Astrocyte (in vitro differentiated cells and primary cell): ENCODE measurements around the gene PDLIM1. TPM values are rescaled to one million over a fixed set of nuclear protein-coding genes. Genes with fewer than 3 reads are reported as not detected.

Experiments used
- DNase-seq: peaks from one replicate; pipeline ENCODE4 v3.0.0-alpha.2; 2010; ENCODE audit warnings: low read depth
- FAIRE-seq: peaks from 2 replicates; lab custom pipeline; 2011; peaks lifted over from hg19 to GRCh38; lab: Jason Lieb, UNC
- H2AFZ ChIP-seq: 2 replicates; pipeline ENCODE4 v1.6.0; 2012; ENCODE audit warnings: low read depth, low read length, inconsistent platforms
- H3K27ac ChIP-seq: 2 replicates; pipeline ENCODE4 v1.5.1; 2011; ENCODE audit warnings: low read depth, low read length, inconsistent platforms
- H3K27me3 ChIP-seq: 2 replicates; pipeline ENCODE4 v1.6.0; 2011; ENCODE audit warnings: low read length, inconsistent platforms; ENCODE audit not compliant: insufficient read depth
- H3K36me3 ChIP-seq: 2 replicates; pipeline ENCODE4 v1.5.1; 2011; ENCODE audit warnings: low read length, inconsistent platforms; ENCODE audit not compliant: insufficient read depth
- H3K4me1 ChIP-seq: 2 replicates; pipeline ENCODE4 v1.5.1; 2011; ENCODE audit warnings: low read length, inconsistent platforms; ENCODE audit not compliant: insufficient read depth
- H3K4me2 ChIP-seq: 2 replicates; pipeline ENCODE4 v1.6.0; 2012; ENCODE audit warnings: low read length, inconsistent platforms
- H3K4me3 ChIP-seq: 2 replicates; pipeline ENCODE4 v1.5.1; 2011; ENCODE audit warnings: low read depth, mild to moderate bottlenecking, low read length, inconsistent platforms; ENCODE audit not compliant: insufficient read depth
- H3K79me2 ChIP-seq: 2 replicates; pipeline ENCODE4 v1.6.0; 2012; ENCODE audit warnings: mild to moderate bottlenecking, low read length, inconsistent platforms; ENCODE audit not compliant: insufficient read depth
- H3K9ac ChIP-seq: 2 replicates; pipeline ENCODE4 v1.6.0; 2012; ENCODE audit warnings: mild to moderate bottlenecking, low read length, inconsistent platforms
- H3K9me3 ChIP-seq: 2 replicates; pipeline ENCODE4 v1.5.1; 2012; ENCODE audit warnings: low read depth, mild to moderate bottlenecking, low read length, inconsistent platforms; ENCODE audit not compliant: insufficient read depth
- H4K20me1 ChIP-seq: 2 replicates; pipeline ENCODE4 v1.6.0; 2012; ENCODE audit warnings: low read length, inconsistent platforms; ENCODE audit not compliant: insufficient read depth
- H3K27ac Mint-ChIP-seq: one replicate; pipeline ENCODE4 v1.8.0; 2021; ENCODE audit warnings: mild to moderate bottlenecking, mixed read lengths; ENCODE audit not compliant: unreplicated experiment
- H3K27me3 Mint-ChIP-seq: one replicate; pipeline ENCODE4 v1.8.0; 2021; ENCODE audit warnings: low read depth, mixed read lengths; ENCODE audit not compliant: unreplicated experiment
- H3K36me3 Mint-ChIP-seq: one replicate; pipeline ENCODE4 v1.8.0; 2021; ENCODE audit warnings: low read depth, mixed read lengths; ENCODE audit not compliant: unreplicated experiment
- H3K4me1 Mint-ChIP-seq: one replicate; pipeline ENCODE4 v1.8.0; 2021; ENCODE audit warnings: low read depth, mixed read lengths; ENCODE audit not compliant: unreplicated experiment
- H3K4me3 Mint-ChIP-seq: one replicate; pipeline ENCODE4 v1.8.0; 2021; ENCODE audit warnings: mild to moderate bottlenecking, moderate library complexity, mixed read lengths; ENCODE audit not compliant: unreplicated experiment
- H3K9me3 Mint-ChIP-seq: one replicate; pipeline ENCODE4 v1.8.0; 2021; ENCODE audit warnings: mild to moderate bottlenecking, mixed read lengths; ENCODE audit not compliant: unreplicated experiment
- EZH2 ChIP-seq: IDR thresholded peaks from 2 replicates; pipeline ENCODE4 v1.6.1; 2012; ENCODE audit warnings: mild to moderate bottlenecking, low read length, inconsistent platforms; ENCODE audit not compliant: insufficient read depth
- total RNA-seq: library from RNA; stranded (reverse); gene quantifications from 2 replicates; pipeline ENCODE4 v1.2.1, GENCODE V29; 2021
- TF ChIP-seq, protein P1 (sequence below): IDR thresholded peaks from 2 replicates; pipeline ENCODE4 v1.5.1; 2011; ENCODE audit warnings: low read depth, mild to moderate bottlenecking, inconsistent platforms, low read length, moderate library complexity; ENCODE audit not compliant: insufficient read depth

The PDLIM1 gene
- total RNA-seq, 1 donor from 2014 or later: 320 TPM

DNA sequence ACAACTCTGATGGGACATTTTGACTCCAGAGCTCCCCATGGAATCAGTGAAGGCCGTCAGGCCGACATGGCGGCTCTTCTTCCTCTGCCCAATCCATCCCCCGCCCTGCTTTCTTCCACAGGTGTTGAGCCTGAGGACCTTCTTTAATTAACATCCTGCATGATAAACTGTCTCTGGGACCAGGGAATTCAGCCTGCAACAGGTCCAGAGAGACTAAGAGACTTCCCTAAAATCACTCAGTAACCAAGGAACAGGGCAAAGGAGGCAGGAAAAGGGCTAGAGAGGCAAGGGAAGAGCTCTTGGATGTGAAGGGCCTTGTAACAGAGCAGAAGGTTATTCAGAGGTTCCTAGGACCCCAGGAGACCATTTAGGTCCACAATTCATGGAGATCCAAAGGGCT is 6.0 kb upstream of the PDLIM1 start:
- Histone ChIP-seq H3K4me3 (no peak overlapping the region), H3K36me3 (no peaks in the 10 kb centered on the region), H3K79me2 (no peaks in the 10 kb centered on the region), H3K27ac (no peak overlapping the region), H3K9me3 (no peaks in the 10 kb centered on the region), H3K4me2 (no peak overlapping the region), H3K27me3 (no peaks in the 10 kb centered on the region), H3K9ac (no peak overlapping the region), H4K20me1 (no peaks in the 10 kb centered on the region), H2AFZ (no peak overlapping the region), H3K4me1 (peaks cover 10% of the 10 kb centered on the region)
- TF ChIP-seq EZH2: no peak
- TF ChIP-seq, protein P1, sequence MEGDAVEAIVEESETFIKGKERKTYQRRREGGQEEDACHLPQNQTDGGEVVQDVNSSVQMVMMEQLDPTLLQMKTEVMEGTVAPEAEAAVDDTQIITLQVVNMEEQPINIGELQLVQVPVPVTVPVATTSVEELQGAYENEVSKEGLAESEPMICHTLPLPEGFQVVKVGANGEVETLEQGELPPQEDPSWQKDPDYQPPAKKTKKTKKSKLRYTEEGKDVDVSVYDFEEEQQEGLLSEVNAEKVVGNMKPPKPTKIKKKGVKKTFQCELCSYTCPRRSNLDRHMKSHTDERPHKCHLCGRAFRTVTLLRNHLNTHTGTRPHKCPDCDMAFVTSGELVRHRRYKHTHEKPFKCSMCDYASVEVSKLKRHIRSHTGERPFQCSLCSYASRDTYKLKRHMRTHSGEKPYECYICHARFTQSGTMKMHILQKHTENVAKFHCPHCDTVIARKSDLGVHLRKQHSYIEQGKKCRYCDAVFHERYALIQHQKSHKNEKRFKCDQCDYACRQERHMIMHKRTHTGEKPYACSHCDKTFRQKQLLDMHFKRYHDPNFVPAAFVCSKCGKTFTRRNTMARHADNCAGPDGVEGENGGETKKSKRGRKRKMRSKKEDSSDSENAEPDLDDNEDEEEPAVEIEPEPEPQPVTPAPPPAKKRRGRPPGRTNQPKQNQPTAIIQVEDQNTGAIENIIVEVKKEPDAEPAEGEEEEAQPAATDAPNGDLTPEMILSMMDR: no peak
- H3K36me3 Mint-ChIP-seq: peaks cover 3% of the 10 kb centered on the region
- no peaks in the 10 kb centered on the region for H3K9me3 Mint-ChIP-seq
- H3K4me1 Mint-ChIP-seq: peaks cover 4% of the 10 kb centered on the region
- FAIRE-seq (no peak), DNase-seq (no peak)
- no peak overlapping the region for H3K4me3 Mint-ChIP-seq
- no peak overlapping the region for H3K27ac Mint-ChIP-seq
- H3K27me3 Mint-ChIP-seq: no peaks in the 10 kb centered on the region

DNA sequence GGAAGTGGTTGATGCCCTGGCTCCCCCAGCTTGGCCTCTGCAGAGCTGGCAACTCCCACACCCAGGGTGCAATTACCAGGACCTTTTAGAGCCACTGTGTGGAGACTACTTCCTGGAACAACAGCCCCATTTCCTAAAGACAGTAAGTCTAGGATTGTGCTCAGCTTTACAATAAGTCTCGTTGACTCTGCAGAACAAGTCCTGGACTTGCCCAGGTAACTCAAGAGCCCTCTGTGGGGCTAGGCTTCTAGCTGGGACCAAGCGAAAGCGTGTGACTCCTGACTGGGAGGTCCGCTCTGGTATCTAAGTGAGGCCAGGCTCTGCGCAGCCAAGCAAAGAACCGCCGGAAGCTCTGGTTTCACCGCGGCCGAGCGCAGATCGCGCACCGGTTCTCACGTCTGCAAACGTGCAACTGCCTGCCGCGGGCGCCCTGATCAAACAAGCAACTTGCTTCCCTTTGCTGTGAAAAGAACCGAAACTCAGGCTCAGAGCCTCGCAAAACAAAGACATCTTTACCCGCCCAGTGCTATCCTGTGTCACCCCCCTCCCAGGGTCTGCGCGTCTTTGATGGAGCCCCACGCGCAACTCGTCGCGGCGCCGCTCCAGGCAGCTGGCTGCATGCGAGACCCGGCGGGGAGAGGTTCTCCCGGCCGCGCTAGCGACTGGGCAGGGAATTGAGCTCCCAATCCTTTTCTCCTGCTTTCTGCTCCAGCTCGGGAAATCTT is 4.4 kb upstream of the PDLIM1 start:
- H3K4me1 ChIP-seq: peaks cover 14% of the 10 kb centered on the region
- peak overlapping the region; percentile 86 for H2AFZ ChIP-seq
- no peaks in the 10 kb centered on the region for H3K36me3 ChIP-seq
- H3K27me3 Mint-ChIP-seq: no peaks in the 10 kb centered on the region
- TF ChIP-seq, protein P1: no peak
- no peak for TF ChIP-seq EZH2
- H3K9ac ChIP-seq: peak overlapping the region; percentile 44
- peaks cover 4% of the 10 kb centered on the region for H3K4me1 Mint-ChIP-seq
- H4K20me1 ChIP-seq: no peaks in the 10 kb centered on the region
- peak overlapping the region; percentile 77 for H3K27ac Mint-ChIP-seq
- no peak overlapping the region for H3K27ac ChIP-seq
- H3K4me2 ChIP-seq: peak overlapping the region; percentile 85
- FAIRE-seq (no peak), DNase-seq (peak; percentile 61)
- no peaks in the 10 kb centered on the region for H3K27me3 ChIP-seq
- no peaks in the 10 kb centered on the region for H3K9me3 Mint-ChIP-seq
- H3K9me3 ChIP-seq: no peaks in the 10 kb centered on the region
- peaks cover 6% of the 10 kb centered on the region for H3K79me2 ChIP-seq
- H3K36me3 Mint-ChIP-seq: peaks cover 3% of the 10 kb centered on the region
- H3K4me3 Mint-ChIP-seq: no peak overlapping the region
- H3K4me3 ChIP-seq: peak overlapping the region; percentile 55

DNA sequence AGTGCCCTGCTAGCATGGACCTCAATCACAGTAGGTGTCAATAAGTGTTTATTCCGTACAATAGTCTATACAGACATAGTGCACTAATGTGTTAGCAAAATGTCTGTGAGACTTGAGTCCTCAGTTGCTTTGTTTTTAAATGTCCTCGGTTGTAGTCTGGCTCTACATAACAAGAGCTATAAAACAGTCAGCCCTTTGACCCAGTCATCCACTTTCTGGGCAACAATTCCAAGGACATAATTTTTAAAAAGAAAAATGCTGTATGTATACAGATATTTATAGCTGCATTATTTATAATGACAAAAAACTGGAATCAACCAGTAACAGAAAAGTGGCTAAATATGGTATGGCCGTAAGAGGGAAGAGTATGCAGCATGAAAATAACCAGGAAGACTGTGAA is 2.8 kb upstream of the PDLIM1 start:
- no peaks in the 10 kb centered on the region for H3K36me3 ChIP-seq
- Mint-ChIP-seq H3K27ac (no peak overlapping the region), H3K27me3 (no peaks in the 10 kb centered on the region), H3K4me1 (peaks cover 4% of the 10 kb centered on the region), H3K36me3 (peaks cover 4% of the 10 kb centered on the region), H3K4me3 (no peak overlapping the region), H3K9me3 (no peaks in the 10 kb centered on the region)
- peaks cover 17% of the 10 kb centered on the region for H3K4me1 ChIP-seq
- peaks cover 8% of the 10 kb centered on the region for H4K20me1 ChIP-seq
- no peak overlapping the region for H3K9ac ChIP-seq
- no peak overlapping the region for H3K4me2 ChIP-seq
- H3K79me2 ChIP-seq: peaks cover 21% of the 10 kb centered on the region
- no peak for FAIRE-seq
- H3K9me3 ChIP-seq: no peaks in the 10 kb centered on the region
- no peaks in the 10 kb centered on the region for H3K27me3 ChIP-seq
- H3K27ac ChIP-seq: no peak overlapping the region
- TF ChIP-seq, protein P1: no peak
- TF ChIP-seq EZH2: no peak
- no peak overlapping the region for H3K4me3 ChIP-seq
- H2AFZ ChIP-seq: no peak overlapping the region
- no peak for DNase-seq
